OCI-LY7 (cell line): ENCODE results near the gene TXK.

Experiments
- EZH2phosphoT487 ChIP-seq: fragments of 200-600 bp; sonication (generic); IDR thresholded peaks from 2 replicates; pipeline ENCODE4 v1.6.1; 2018; ENCODE audit warnings: low read depth, borderline replicate concordance, mild to moderate bottlenecking, mixed run types, antibody characterized with exemption, low read length, moderate library complexity, mixed read lengths
- TF ChIP-seq, protein P1 (sequence below): fragments of 200-600 bp; sonication (generic); conservative IDR thresholded peaks from 2 replicates; pipeline ENCODE4 v1.5.1; 2014; ENCODE audit warnings: mild to moderate bottlenecking, antibody characterized with exemption, low read length, moderate library complexity, mixed read lengths

DNA sequence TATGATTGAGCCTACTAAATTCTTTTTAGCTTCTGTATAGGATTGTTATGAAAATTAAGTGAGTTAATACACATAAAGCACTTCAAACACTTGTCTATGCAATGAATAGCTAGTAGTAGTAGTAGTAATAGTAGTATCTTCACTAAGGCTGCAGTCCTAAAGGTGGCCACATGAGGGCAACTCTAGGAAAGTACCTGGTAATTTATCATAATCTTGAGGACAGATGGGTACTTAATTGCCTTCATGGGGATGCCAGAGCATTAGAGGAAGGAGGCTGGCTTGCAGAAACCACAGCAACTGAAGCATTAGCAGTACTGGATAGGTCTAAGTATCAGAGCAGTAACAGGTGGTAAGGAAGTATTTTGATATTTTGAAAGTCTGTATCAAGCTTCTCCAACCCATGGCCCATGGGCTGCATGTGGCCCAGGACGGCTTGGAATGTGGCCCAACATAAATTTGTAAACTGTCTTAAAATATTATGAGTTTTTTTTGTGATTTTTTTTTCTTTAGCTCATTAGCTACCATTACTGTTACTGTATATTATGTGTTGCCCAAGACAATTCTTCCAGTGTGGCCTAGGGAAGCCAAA is 100.1 kb downstream of the TXK start:
- TF ChIP-seq, protein P1, sequence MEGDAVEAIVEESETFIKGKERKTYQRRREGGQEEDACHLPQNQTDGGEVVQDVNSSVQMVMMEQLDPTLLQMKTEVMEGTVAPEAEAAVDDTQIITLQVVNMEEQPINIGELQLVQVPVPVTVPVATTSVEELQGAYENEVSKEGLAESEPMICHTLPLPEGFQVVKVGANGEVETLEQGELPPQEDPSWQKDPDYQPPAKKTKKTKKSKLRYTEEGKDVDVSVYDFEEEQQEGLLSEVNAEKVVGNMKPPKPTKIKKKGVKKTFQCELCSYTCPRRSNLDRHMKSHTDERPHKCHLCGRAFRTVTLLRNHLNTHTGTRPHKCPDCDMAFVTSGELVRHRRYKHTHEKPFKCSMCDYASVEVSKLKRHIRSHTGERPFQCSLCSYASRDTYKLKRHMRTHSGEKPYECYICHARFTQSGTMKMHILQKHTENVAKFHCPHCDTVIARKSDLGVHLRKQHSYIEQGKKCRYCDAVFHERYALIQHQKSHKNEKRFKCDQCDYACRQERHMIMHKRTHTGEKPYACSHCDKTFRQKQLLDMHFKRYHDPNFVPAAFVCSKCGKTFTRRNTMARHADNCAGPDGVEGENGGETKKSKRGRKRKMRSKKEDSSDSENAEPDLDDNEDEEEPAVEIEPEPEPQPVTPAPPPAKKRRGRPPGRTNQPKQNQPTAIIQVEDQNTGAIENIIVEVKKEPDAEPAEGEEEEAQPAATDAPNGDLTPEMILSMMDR = peak; percentile 88
- TF ChIP-seq EZH2phosphoT487 = no peak
